SK-N-SH treated with all-trans-retinoic acid at 6 μM for 48 hours (cell line): ENCODE measurements around the gene TOP2B.

Experiments used
- ARNTL ChIP-seq: fragments of 450-650 bp; formaldehyde crosslinking; IDR thresholded peaks from 2 replicates; pipeline ENCODE4 v1.5.0; 2020; ENCODE audit warnings: low read depth, mild to moderate bottlenecking, moderate library complexity, borderline replicate concordance
- ESRRG ChIP-seq: fragments of 250-450 bp; sonication (Bioruptor Pico); IDR thresholded peaks from 2 replicates; pipeline ENCODE4 v1.6.1; 2021; ENCODE audit warnings: mild to moderate bottlenecking
- RARB ChIP-seq: fragments of 250-450 bp; sonication (Bioruptor Pico); IDR thresholded peaks from 2 replicates; pipeline ENCODE4 v1.8.0; 2021; ENCODE audit warnings: mild to moderate bottlenecking, moderate library complexity
- TOX ChIP-seq: fragments of 250-450 bp; sonication (Bioruptor Pico); IDR thresholded peaks from 2 replicates; pipeline ENCODE4 v1.8.0; 2021; ENCODE audit warnings: mild to moderate bottlenecking, moderate library complexity, borderline replicate concordance
- ZFP3 ChIP-seq: fragments of 250-450 bp; sonication (Bioruptor Pico); IDR thresholded peaks from 2 replicates; pipeline ENCODE4 v1.5.0; 2020; ENCODE audit warnings: mild to moderate bottlenecking, moderate library complexity
- TF ChIP-seq, protein P1 (sequence below): fragments of 250-450 bp; sonication (Bioruptor Pico); IDR thresholded peaks from 2 replicates; pipeline ENCODE4 v1.8.0; 2020; ENCODE audit warnings: mild to moderate bottlenecking, moderate library complexity, borderline replicate concordance

DNA sequence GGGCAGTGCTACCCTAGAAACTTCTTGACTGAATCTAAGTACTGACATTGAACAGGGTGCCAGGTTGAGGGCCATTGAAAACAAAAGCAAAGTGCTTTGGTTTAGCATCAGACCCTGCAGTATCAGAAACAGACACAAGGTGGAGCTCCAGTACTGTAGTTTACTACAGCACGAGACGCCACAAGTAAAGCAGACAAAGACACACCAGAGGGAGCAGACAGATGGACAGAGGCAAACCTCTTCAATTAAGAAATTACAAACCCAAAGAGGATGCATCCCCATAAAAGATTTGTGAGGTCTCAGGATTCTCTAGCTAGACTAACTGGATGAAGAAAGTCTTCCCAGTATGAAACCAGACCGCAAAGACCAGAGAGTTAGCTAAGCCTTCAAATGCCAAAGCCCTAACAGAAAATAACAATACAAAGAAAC lies 16.6 kb downstream of the TOP2B start:
- TF ChIP-seq, protein P1, sequence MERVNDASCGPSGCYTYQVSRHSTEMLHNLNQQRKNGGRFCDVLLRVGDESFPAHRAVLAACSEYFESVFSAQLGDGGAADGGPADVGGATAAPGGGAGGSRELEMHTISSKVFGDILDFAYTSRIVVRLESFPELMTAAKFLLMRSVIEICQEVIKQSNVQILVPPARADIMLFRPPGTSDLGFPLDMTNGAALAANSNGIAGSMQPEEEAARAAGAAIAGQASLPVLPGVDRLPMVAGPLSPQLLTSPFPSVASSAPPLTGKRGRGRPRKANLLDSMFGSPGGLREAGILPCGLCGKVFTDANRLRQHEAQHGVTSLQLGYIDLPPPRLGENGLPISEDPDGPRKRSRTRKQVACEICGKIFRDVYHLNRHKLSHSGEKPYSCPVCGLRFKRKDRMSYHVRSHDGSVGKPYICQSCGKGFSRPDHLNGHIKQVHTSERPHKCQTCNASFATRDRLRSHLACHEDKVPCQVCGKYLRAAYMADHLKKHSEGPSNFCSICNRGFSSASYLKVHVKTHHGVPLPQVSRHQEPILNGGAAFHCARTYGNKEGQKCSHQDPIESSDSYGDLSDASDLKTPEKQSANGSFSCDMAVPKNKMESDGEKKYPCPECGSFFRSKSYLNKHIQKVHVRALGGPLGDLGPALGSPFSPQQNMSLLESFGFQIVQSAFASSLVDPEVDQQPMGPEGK = no peak
- no peak for TF ChIP-seq RARB (CRISPR knock-in tag)
- no peak for TF ChIP-seq ARNTL (CRISPR knock-in tag)
- TF ChIP-seq ZFP3 (CRISPR knock-in tag) = no peak
- TF ChIP-seq TOX (CRISPR knock-in tag) = no peak
- no peak for TF ChIP-seq ESRRG
